GM19468 (cell line): ENCODE results near the gene TMCC2.
"Not testable (repeated sequence)": the region's sequence is repeated elsewhere in the genome, so short reads cannot be mapped to it uniquely, and the experiment has no call there.

Experiments used
- ATAC-seq: cut with Tn5 transposase; IDR thresholded peaks from one replicate; pipeline ENCODE4 v1.9.1; 2021; ENCODE audit warnings: mild to moderate bottlenecking, moderate library complexity, moderate number of reproducible peaks; ENCODE audit not compliant: unreplicated experiment; ENCODE audit errors: extremely low read depth

The TMCC2 gene

GRCh38 chr1:205227584-205228013, at the start of gene TMCC2:
Gene TMCC2, plus strand, starts transcription at chr1:205227946. Its CDS starts 619 bp downstream, at chr1:205228565.
- peak; percentile 75 for ATAC-seq

GRCh38 chr1:205179842-205180241, 47.9 kb upstream of the TMCC2 start:
- ATAC-seq: no peak

GRCh38 chr1:205180331-205180730, 47.4 kb upstream of the TMCC2 start:
- ATAC-seq: not testable (repeated sequence)

- ATAC-seq: no peak
Observed at GRCh38 chr1:205182930-205183329, 44.8 kb upstream of the TMCC2 start.

GRCh38 chr1:205183676-205184335, 43.9 kb upstream of the TMCC2 start:
- ATAC-seq: no peak

GRCh38 chr1:205186191-205186590, 41.6 kb upstream of the TMCC2 start:
- no peak for ATAC-seq

- ATAC-seq: no peak
Observed at GRCh38 chr1:205187420-205187819, 40.3 kb upstream of the TMCC2 start.

- ATAC-seq: no peak
Observed at GRCh38 chr1:205188098-205188497, 39.6 kb upstream of the TMCC2 start.

GRCh38 chr1:205188596-205188995, 39.1 kb upstream of the TMCC2 start:
- no peak for ATAC-seq

GRCh38 chr1:205189131-205189530, 38.6 kb upstream of the TMCC2 start:
- no peak for ATAC-seq

- no peak for ATAC-seq
Observed at GRCh38 chr1:205190845-205191577, 36.7 kb upstream of the TMCC2 start.

GRCh38 chr1:205191622-205192021, 36.1 kb upstream of the TMCC2 start:
- no peak for ATAC-seq

- ATAC-seq: no peak
Observed at GRCh38 chr1:205192287-205192686, 35.5 kb upstream of the TMCC2 start.

- no peak for ATAC-seq
Observed at GRCh38 chr1:205199090-205199930, 28.4 kb upstream of the TMCC2 start.

- ATAC-seq: no peak
Observed at GRCh38 chr1:205199931-205200299, 27.8 kb upstream of the TMCC2 start.

- no peak for ATAC-seq
Observed at GRCh38 chr1:205204552-205204951, 23.2 kb upstream of the TMCC2 start.

- ATAC-seq: no peak
Observed at GRCh38 chr1:205205055-205205454, 22.7 kb upstream of the TMCC2 start.

- no peak for ATAC-seq
Observed at GRCh38 chr1:205208811-205209210, 18.9 kb upstream of the TMCC2 start.

- ATAC-seq: no peak
Observed at GRCh38 chr1:205210756-205211168, 17.0 kb upstream of the TMCC2 start.

GRCh38 chr1:205211169-205211838, 16.4 kb upstream of the TMCC2 start, which contains the start of gene DSTYK:
Gene DSTYK, minus strand, starts transcription at chr1:205211702. Its CDS starts 167 bp downstream, at chr1:205211535.
- ATAC-seq: no peak
